Breast epithelium (tissue), 4 donors: ENCODE results near the gene CDCP1. TPM values are rescaled to one million over a fixed set of nuclear protein-coding genes. Genes with fewer than 3 reads are reported as not detected.

Source experiments
- DNase-seq, 2 donors: peaks; one replicate each; pipeline ENCODE4 v3.0.0-alpha.2; 2019; ENCODE audit warnings: low spot score in 2 of 2
- H3K27ac ChIP-seq, 2 donors: fragments of 200-600 bp; sonication (generic) in 1 of 2; one replicate each; pipeline ENCODE4 v1.5.1; 2016 to 2019; ENCODE audit warnings: mild to moderate bottlenecking in 1 of 2
- H3K27me3 ChIP-seq, 2 donors: fragments of 200-600 bp; sonication (generic) in 1 of 2; one replicate each; pipeline versions ENCODE4 v1.5.1 to v1.6.0; 2017 to 2019; ENCODE audit warnings: control low read depth in 1 of 2, mild to moderate bottlenecking in 1 of 2
- H3K36me3 ChIP-seq: fragments of 200-600 bp; one replicate; pipeline ENCODE4 v1.5.1; 2019
- H3K4me1 ChIP-seq, 2 donors: fragments of 200-600 bp; sonication (generic); one replicate each; pipeline ENCODE4 v1.5.1; 2016 to 2019; ENCODE audit warnings: control low read depth in 1 of 2
- H3K4me3 ChIP-seq, 3 donors: fragments of 200-600 bp; sonication (generic); 1 replicate in 2 of 3; 2 replicates in 1 of 3; pipeline ENCODE4 v1.5.1; 2016 to 2019; ENCODE audit warnings: mild to moderate bottlenecking in 3 of 3, moderate library complexity in 2 of 3
- H3K9me3 ChIP-seq, 2 donors: fragments of 200-600 bp; sonication (generic) in 1 of 2; one replicate each; pipeline ENCODE4 v1.5.1; 2016 to 2019; ENCODE audit warnings: control low read depth in 1 of 2
- POLR2A ChIP-seq: fragments of 450-650 bp; IDR thresholded peaks from one replicate; pipeline ENCODE4 v1.6.1; 2016; ENCODE audit warnings: antibody characterized with exemption, mild to moderate bottlenecking, moderate library complexity
- POLR2AphosphoS5 ChIP-seq, 3 donors: sonication (generic); formaldehyde crosslinking; IDR thresholded peaks; one replicate each; pipeline ENCODE4 v1.6.1; 2017; ENCODE audit warnings: antibody characterized with exemption in 3 of 3
- intact Hi-C: fragments of 100-400 bp; cut with DNase I; formaldehyde crosslinking; loops from one replicate; pipeline ENCODE4 v1.15.1; 2023; ENCODE audit warnings: low total_unique reads
- total RNA-seq, 3 donors: library from RNA; depleted of rRNA; stranded (reverse); fragments of >200 nt; gene quantifications; one replicate each; pipeline ENCODE4 v1.1.0, GENCODE V29; 2016
- TF ChIP-seq, protein P1 (sequence below), 3 donors: fragments of 450-650 bp; IDR thresholded peaks; one replicate each; pipeline ENCODE4 v1.5.1; 2016 to 2017; ENCODE audit warnings: antibody characterized with exemption in 3 of 3, mild to moderate bottlenecking in 3 of 3, moderate library complexity in 3 of 3

The CDCP1 gene
- total RNA-seq, 3 donors from 2014 or later = 1.9 to 11.3 (median 8.5) TPM

DNA sequence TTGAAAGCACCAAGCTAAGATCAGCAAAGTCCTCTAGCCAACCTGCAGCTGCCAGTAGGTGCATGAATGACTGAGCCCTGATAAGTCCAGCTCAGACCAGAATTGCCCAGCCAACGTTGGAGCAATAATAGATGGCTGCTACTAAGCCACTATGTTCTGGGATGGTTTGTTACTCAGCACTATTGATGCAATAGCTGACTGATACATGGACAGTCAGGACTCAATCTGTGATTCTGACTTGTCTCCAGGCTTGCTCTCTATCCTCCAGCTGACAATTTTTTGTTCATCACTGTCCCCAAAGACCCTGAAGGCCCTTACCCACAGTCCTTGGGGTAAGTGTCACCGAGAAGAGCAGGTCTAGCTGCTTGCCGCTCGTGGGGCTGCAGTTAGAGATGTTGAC, 55.3 kb downstream of the CDCP1 start:
- DNase-seq = no peak
- H3K9me3 ChIP-seq = no peaks in the 10 kb centered on the region
- no peak overlapping the region for H3K27ac ChIP-seq
- H3K27me3 ChIP-seq = no peaks in the 10 kb centered on the region
- H3K4me3 ChIP-seq = no peak overlapping the region
- intact Hi-C loops = loop anchor here (5.0 kb wide), 1 partner anchor 1091 kb away; no protein-coding TSS in a partner anchor
- H3K4me1 ChIP-seq = no peaks in the 10 kb centered on the region
- TF ChIP-seq, protein P1, sequence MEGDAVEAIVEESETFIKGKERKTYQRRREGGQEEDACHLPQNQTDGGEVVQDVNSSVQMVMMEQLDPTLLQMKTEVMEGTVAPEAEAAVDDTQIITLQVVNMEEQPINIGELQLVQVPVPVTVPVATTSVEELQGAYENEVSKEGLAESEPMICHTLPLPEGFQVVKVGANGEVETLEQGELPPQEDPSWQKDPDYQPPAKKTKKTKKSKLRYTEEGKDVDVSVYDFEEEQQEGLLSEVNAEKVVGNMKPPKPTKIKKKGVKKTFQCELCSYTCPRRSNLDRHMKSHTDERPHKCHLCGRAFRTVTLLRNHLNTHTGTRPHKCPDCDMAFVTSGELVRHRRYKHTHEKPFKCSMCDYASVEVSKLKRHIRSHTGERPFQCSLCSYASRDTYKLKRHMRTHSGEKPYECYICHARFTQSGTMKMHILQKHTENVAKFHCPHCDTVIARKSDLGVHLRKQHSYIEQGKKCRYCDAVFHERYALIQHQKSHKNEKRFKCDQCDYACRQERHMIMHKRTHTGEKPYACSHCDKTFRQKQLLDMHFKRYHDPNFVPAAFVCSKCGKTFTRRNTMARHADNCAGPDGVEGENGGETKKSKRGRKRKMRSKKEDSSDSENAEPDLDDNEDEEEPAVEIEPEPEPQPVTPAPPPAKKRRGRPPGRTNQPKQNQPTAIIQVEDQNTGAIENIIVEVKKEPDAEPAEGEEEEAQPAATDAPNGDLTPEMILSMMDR (IDR thresholded peaks at IDR 0.05) = no peak
- TF ChIP-seq POLR2A (no peak), POLR2AphosphoS5 (IDR thresholded peaks at IDR 0.05) (no peak)
- no peaks in the 10 kb centered on the region for H3K36me3 ChIP-seq

DNA sequence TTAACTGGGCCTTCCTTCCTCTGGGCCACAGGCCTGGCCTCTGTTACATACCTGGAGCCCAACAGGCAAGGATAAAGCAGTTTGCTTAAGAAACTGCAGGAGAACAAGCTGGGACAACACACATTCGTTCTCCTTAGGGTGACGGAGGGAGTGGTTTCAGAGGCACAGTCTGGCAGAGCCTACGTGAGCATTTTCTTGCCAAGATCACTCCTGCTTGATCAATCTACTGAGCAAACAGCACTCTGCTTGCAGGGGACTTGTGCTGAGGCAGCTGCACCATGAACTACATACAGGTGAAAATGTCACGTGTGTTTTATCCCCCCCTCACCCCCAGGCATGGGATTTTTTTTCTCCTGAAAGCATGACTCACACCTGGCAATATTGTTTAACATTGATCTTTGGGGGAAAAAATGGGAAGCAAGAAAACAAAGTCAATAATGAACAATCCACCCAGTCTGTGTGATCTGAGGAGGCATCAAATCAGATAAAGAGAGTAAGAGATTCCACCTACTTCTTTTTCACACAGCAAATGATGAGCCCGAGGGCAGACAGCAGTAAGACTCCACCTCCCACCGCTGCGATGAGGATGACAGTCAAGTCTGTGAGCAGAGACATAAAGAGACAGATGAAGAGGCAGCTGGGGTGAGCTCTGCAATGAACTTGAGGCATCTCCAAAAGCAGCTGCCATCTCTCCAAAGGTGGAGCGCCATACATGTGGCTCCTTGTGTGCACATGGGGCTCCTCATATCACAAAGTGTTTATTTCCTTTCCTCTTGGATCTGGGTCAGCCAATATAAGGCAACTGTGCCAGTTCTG, 57.4 kb downstream of the CDCP1 start:
- H3K9me3 ChIP-seq = no peaks in the 10 kb centered on the region
- TF ChIP-seq POLR2A = no peak
- no peak for TF ChIP-seq POLR2AphosphoS5 (IDR thresholded peaks at IDR 0.05)
- TF ChIP-seq, protein P1 (IDR thresholded peaks at IDR 0.05) = no peak
- no peaks in the 10 kb centered on the region for H3K27me3 ChIP-seq
- H3K4me1 ChIP-seq = no peaks in the 10 kb centered on the region
- no peak overlapping the region for H3K27ac ChIP-seq
- H3K4me3 ChIP-seq = no peak overlapping the region
- DNase-seq = peak in 1 of 2 donors; percentile 57
- intact Hi-C loops = no loop called here
- H3K36me3 ChIP-seq = no peaks in the 10 kb centered on the region

DNA sequence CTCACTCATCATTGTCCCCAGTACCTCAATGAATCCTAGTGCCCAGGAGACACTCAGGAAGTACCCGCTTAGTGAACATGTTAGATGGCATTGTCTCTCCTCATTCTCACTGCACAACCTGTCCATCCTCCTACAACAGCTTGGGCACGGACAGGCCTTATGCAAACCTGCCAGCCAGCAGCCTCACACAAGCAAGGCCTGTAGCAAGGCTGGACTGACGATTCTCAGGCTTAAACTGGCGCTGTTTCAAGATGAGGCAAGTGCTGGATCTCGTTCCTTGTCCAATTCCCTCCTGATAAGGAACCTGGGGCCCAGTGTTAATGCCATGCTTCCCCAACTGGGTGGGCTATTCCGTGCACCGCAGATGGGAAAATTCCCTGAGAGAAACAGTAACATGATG, 59.0 kb downstream of the CDCP1 start:
- intact Hi-C loops = no loop called here
- DNase-seq = no peak
- H3K9me3 ChIP-seq = no peaks in the 10 kb centered on the region
- TF ChIP-seq, protein P1 (IDR thresholded peaks at IDR 0.05) = no peak
- TF ChIP-seq POLR2A (no peak), POLR2AphosphoS5 (IDR thresholded peaks at IDR 0.05) (no peak)
- no peaks in the 10 kb centered on the region for H3K27me3 ChIP-seq
- H3K27ac ChIP-seq = no peak overlapping the region
- H3K36me3 ChIP-seq = no peaks in the 10 kb centered on the region
- H3K4me3 ChIP-seq = no peak overlapping the region
- no peaks in the 10 kb centered on the region for H3K4me1 ChIP-seq

DNA sequence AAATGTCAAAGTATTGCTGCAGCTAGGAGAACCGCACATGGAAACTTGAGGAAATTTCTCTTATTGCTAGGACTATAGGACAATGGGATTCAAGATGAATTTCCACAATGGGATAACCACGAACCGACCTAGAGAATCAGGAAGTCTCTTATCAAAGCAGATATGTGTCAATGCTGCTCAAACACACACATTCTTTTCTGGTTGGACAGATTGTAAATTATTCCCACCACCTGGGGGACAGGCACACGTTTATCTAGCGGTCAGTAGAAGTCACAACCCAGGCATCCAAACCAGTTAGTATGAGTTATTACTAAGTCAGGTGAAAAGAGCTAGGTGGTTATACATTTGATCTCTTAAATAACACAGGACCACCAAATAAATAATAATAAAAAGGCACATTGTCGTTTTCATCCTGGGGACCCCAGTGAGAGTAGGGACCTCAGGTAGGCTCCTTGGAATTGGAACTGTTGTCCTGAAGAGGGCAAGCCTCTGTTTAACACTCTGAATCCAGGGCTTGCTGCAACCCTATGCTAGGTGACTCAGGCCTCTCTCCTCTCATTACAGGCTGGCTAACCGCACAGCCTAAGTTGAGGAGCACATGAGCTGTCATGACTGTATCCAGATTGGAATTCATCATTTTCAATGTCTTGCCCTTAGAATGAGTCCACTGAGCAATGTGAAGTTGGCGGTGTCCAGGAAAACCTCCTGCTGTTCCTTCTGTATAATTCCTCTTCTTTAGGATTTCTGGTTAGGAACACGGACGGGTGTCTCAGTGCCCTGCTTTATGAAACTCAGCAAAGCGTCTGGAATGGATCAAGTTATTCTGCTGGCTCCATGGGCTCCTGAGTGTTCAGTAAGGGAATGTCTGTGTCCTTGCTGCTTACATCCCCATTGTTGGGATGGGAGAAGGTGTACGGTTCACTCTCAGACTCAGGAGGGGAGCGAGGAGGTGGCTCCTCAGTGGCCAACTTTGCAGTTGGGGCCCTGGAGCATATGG, 61.1 kb downstream of the CDCP1 start:
- no peaks in the 10 kb centered on the region for H3K9me3 ChIP-seq
- no peak overlapping the region for H3K27ac ChIP-seq
- intact Hi-C loops = no loop called here
- no peaks in the 10 kb centered on the region for H3K27me3 ChIP-seq
- no peak for DNase-seq
- H3K36me3 ChIP-seq = no peaks in the 10 kb centered on the region
- TF ChIP-seq, protein P1 (IDR thresholded peaks at IDR 0.05) = no peak
- TF ChIP-seq POLR2AphosphoS5 (IDR thresholded peaks at IDR 0.05) = no peak
- no peak for TF ChIP-seq POLR2A
- H3K4me1 ChIP-seq = no peaks in the 10 kb centered on the region
- no peak overlapping the region for H3K4me3 ChIP-seq

DNA sequence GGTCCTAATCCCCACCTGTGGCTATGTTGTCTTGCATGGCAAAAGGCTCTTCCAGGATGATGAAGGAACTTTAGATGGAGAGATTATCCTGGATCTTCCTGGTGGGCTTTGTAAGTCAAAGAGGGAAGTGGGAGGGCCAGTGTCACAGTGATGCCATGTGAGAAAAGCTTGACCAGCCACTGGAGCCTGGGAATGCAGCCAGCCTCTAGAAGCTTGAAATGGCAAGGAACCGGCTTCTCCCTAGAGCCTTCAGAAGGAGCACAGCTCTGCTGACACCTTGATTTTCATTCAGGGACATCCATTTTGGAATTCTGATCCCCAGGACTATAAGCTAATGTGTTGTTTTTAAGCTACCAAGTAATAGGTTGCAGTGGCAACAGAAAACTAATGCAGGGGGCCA, 61.8 kb downstream of the CDCP1 start:
- H3K9me3 ChIP-seq = no peaks in the 10 kb centered on the region
- no peaks in the 10 kb centered on the region for H3K27me3 ChIP-seq
- H3K4me3 ChIP-seq = no peak overlapping the region
- no peak overlapping the region for H3K27ac ChIP-seq
- no peak for DNase-seq
- TF ChIP-seq POLR2AphosphoS5 (IDR thresholded peaks at IDR 0.05) = no peak
- TF ChIP-seq POLR2A = no peak
- TF ChIP-seq, protein P1 (IDR thresholded peaks at IDR 0.05) = no peak
- intact Hi-C loops = no loop called here
- no peaks in the 10 kb centered on the region for H3K36me3 ChIP-seq
- H3K4me1 ChIP-seq = no peaks in the 10 kb centered on the region
